GM20431 (cell line): ENCODE data around the gene IFNGR1.

Experiments
- in situ Hi-C: fragments of 300-500 bp; cut with MseI, MboI; formaldehyde crosslinking; loops from one replicate; pipeline ENCODE4 v1.15.0; 2020; ENCODE audit warnings: low sequenced_read_pairs; ENCODE audit not compliant: unreplicated experiment

The IFNGR1 gene

GRCh38 chr6:137237413-137238170 lies 18.4 kb upstream of the IFNGR1 start:
- in situ Hi-C loops: no loop called here

- in situ Hi-C loops: no loop called here
Measured at GRCh38 chr6:137236581-137237355, 17.6 kb upstream of the IFNGR1 start.

- in situ Hi-C loops: no loop called here
Measured at GRCh38 chr6:137235686-137236085, 16.5 kb upstream of the IFNGR1 start.

GRCh38 chr6:137233911-137234863 lies 15.0 kb upstream of the IFNGR1 start:
- in situ Hi-C loops: no loop called here

- in situ Hi-C loops: no loop called here
Measured at GRCh38 chr6:137231895-137232294, 12.7 kb upstream of the IFNGR1 start.

- in situ Hi-C loops: no loop called here
Measured at GRCh38 chr6:137230956-137231555, 11.9 kb upstream of the IFNGR1 start.

GRCh38 chr6:137230547-137230946 lies 11.4 kb upstream of the IFNGR1 start:
- in situ Hi-C loops: no loop called here

- in situ Hi-C loops: no loop called here
Measured at GRCh38 chr6:137229075-137229759, 10.0 kb upstream of the IFNGR1 start.

GRCh38 chr6:137227871-137228302 lies 8.7 kb upstream of the IFNGR1 start:
- in situ Hi-C loops: no loop called here

GRCh38 chr6:137226697-137227096 lies 7.5 kb upstream of the IFNGR1 start:
- in situ Hi-C loops: no loop called here

- in situ Hi-C loops: no loop called here
Measured at GRCh38 chr6:137224799-137225198, 5.6 kb upstream of the IFNGR1 start.

GRCh38 chr6:137223370-137224131 lies 4.4 kb upstream of the IFNGR1 start:
- in situ Hi-C loops: no loop called here

- in situ Hi-C loops: no loop called here
Measured at GRCh38 chr6:137222381-137222780, 3.2 kb upstream of the IFNGR1 start.

- in situ Hi-C loops: no loop called here
Measured at GRCh38 chr6:137219664-137220252, 573 bp upstream of the IFNGR1 start.

- in situ Hi-C loops: no loop called here
Measured at GRCh38 chr6:137218473-137218916, 690 bp downstream of the IFNGR1 start.

GRCh38 chr6:137217801-137218472 lies 1.2 kb downstream of the IFNGR1 start:
- in situ Hi-C loops: no loop called here

- in situ Hi-C loops: no loop called here
Measured at GRCh38 chr6:137216875-137217553, 2.2 kb downstream of the IFNGR1 start.
